PC-3 (cell line): ENCODE data around the gene MRPS22. TPM values are rescaled to one million over a fixed set of nuclear protein-coding genes. Genes with fewer than 3 reads are reported as not detected.
"Not testable (repeated sequence)": the region's sequence is repeated elsewhere in the genome, so short reads cannot be mapped to it uniquely, and the experiment has no call there.

Experiments used
- ATAC-seq: fragments of 200-7000 bp; cut with Tn5 transposase; 2 replicates; pipeline ENCODE4 v1.9.1; 2020; ENCODE audit warnings: mild to moderate bottlenecking, moderate library complexity
- BruUV-seq: library from RNA; stranded (reverse); fragments of 400-500 nt; replicated peaks from 2 replicates; lab custom pipeline; 2021; lab: Mats Ljungman, UMichigan
- CTCF ChIA-PET: fragments of 300-600 bp; sonication (Branson Sonifier 250); formaldehyde crosslinking; loops from one replicate; lab custom pipeline; 2022; ENCODE audit warnings: antibody characterized with exemption; lab: Charles Lee
- POLR2A ChIA-PET: fragments of 300-600 bp; sonication (Branson Sonifier 250); formaldehyde crosslinking; loops from one replicate; lab custom pipeline; 2022; ENCODE audit warnings: antibody characterized with exemption; ENCODE audit not compliant: unreplicated experiment; lab: Charles Lee
- DNase-seq: peaks from one replicate; pipeline ENCODE4 v3.0.0-alpha.2; 2015
- H2AFZ ChIP-seq: fragments of 300-600 bp; sonication (generic); 2 replicates; pipeline ENCODE4 v1.6.0; 2016; ENCODE audit warnings: antibody characterized with exemption, low read length
- H3F3A ChIP-seq: fragments of 300-600 bp; sonication (generic); one replicate; pipeline ENCODE4 v1.6.0; 2017; ENCODE audit warnings: antibody characterized with exemption, low read length, control low read depth, mild to moderate bottlenecking; ENCODE audit not compliant: unreplicated experiment
- H3K27ac ChIP-seq: fragments of 300-600 bp; sonication (generic); 2 replicates; pipeline ENCODE4 v1.5.1; 2016; ENCODE audit warnings: mild to moderate bottlenecking, low read length
- H3K27me3 ChIP-seq: fragments of 300-600 bp; sonication (generic); 2 replicates; pipeline ENCODE4 v1.6.1; 2016; ENCODE audit warnings: low read length, mixed read lengths
- H3K36me3 ChIP-seq: fragments of 300-600 bp; sonication (generic); 2 replicates; pipeline ENCODE4 v1.6.1; 2016; ENCODE audit warnings: low read depth, mixed run types, low read length, mixed read lengths
- H3K4me1 ChIP-seq: fragments of 300-600 bp; sonication (generic); 2 replicates; pipeline ENCODE4 v1.5.1; 2016; ENCODE audit warnings: low read length; ENCODE audit not compliant: insufficient read depth
- H3K4me2 ChIP-seq: fragments of 300-600 bp; sonication (generic); 2 replicates; pipeline ENCODE4 v1.6.0; 2016; ENCODE audit warnings: low read length
- H3K4me3 ChIP-seq: fragments of 300-600 bp; sonication (generic); 2 replicates; pipeline ENCODE4 v1.5.1; 2016; ENCODE audit warnings: mild to moderate bottlenecking, low read length, mixed read lengths
- H3K79me2 ChIP-seq: fragments of 300-600 bp; sonication (generic); 2 replicates; pipeline ENCODE4 v1.6.1; 2017; ENCODE audit warnings: low read length, mixed read lengths
- H3K9ac ChIP-seq: fragments of 300-600 bp; sonication (generic); 2 replicates; pipeline ENCODE4 v1.6.0; 2016; ENCODE audit warnings: mild to moderate bottlenecking, low read length
- H3K9me2 ChIP-seq: fragments of 300-600 bp; sonication (generic); replicated peaks from 2 replicates; pipeline ENCODE4 v1.6.1; 2016; ENCODE audit warnings: mixed run types, low read length, mixed read lengths
- H3K9me3 ChIP-seq: fragments of 300-600 bp; sonication (generic); 2 replicates; pipeline ENCODE4 v1.6.1; 2016; ENCODE audit warnings: low read length, mixed read lengths
- H4K20me1 ChIP-seq: fragments of 300-600 bp; sonication (generic); 2 replicates; pipeline ENCODE4 v1.6.1; 2016; ENCODE audit warnings: low read length, mixed read lengths
- CTCF ChIP-seq: fragments of 300-600 bp; sonication (generic); conservative IDR thresholded peaks from 2 replicates; pipeline ENCODE4 v1.5.1; 2017; ENCODE audit warnings: antibody characterized with exemption, low read depth, mild to moderate bottlenecking, low read length
- EZH2 ChIP-seq: fragments of 300-600 bp; sonication (generic); IDR thresholded peaks from one replicate; pipeline ENCODE4 v1.6.1; 2017; ENCODE audit warnings: antibody characterized with exemption, mild to moderate bottlenecking, low read length; ENCODE audit not compliant: unreplicated experiment
- EZH2phosphoT487 ChIP-seq: fragments of 300-600 bp; sonication (generic); IDR thresholded peaks from 2 replicates; pipeline ENCODE4 v1.6.1; 2018; ENCODE audit warnings: mild to moderate bottlenecking, antibody characterized with exemption, low read length, borderline replicate concordance
- intact Hi-C: fragments of 100-400 bp; cut with micrococcal nuclease; formaldehyde crosslinking; loops from 2 replicates; pipeline ENCODE4 v1.9.0; 2023
- total RNA-seq: library from RNA; depleted of rRNA; stranded (reverse); fragments of >200 nt; gene quantifications from 2 replicates; pipeline ENCODE4 v1.2.3, GENCODE V29; 2014

Gene MRPS22
- total RNA-seq, 1 experiment from 2014 or later, result 73.3 TPM

GRCh38 chr3:139378587-139379241 is 34.9 kb downstream of the MRPS22 start:
- H3K4me2 ChIP-seq, result no peak overlapping the region
- peaks cover 47% of the 10 kb centered on the region for H3K36me3 ChIP-seq
- intact Hi-C loops, result no loop called here
- CTCF ChIA-PET, result interaction anchor here (0.6 kb wide), 1 partner anchor 181 kb away, joined by 3 read pairs; no protein-coding TSS in a partner anchor
- ATAC-seq, result no peak
- H3K4me1 ChIP-seq, result no peaks in the 10 kb centered on the region
- H4K20me1 ChIP-seq, result no peaks in the 10 kb centered on the region
- H3K27me3 ChIP-seq, result no peaks in the 10 kb centered on the region
- H3K27ac ChIP-seq, result no peak overlapping the region
- H3K4me3 ChIP-seq, result no peak overlapping the region
- H3K9me3 ChIP-seq, result no peaks in the 10 kb centered on the region
- peaks cover 29% of the 10 kb centered on the region for H3K79me2 ChIP-seq
- no peak overlapping the region for H2AFZ ChIP-seq
- POLR2A ChIA-PET, result no interaction called here
- DNase-seq, result no peak
- H3K9ac ChIP-seq, result no peak overlapping the region
- no peaks in the 10 kb centered on the region for H3F3A ChIP-seq
- no TSS peak for BruUV-seq
- TF ChIP-seq EZH2phosphoT487 (no peak), EZH2 (no peak), CTCF (no peak)
- H3K9me2 ChIP-seq, result no peaks in the 10 kb centered on the region

DNA sequence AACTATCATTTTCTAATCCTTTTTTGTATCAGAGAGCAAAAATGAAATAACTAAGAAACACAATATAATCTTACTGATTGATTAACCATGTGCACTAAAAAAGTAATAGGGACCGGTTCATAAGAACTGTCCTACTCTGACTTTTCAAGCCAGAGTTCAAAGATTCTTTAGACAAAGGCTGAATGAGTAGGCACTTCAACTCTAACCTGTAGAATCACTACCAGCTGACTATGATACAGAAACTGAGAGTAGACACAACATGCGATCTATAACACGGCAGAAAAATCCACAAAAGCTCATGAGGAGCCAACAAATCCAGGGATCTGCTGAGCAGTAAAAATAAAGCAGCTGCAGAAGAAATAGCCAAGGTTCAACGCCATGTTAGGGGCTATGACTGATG is 36.8 kb downstream of the MRPS22 start:
- Histone ChIP-seq H4K20me1 (no peaks in the 10 kb centered on the region), H3K36me3 (peaks cover 30% of the 10 kb centered on the region), H3K4me1 (no peaks in the 10 kb centered on the region)

DNA sequence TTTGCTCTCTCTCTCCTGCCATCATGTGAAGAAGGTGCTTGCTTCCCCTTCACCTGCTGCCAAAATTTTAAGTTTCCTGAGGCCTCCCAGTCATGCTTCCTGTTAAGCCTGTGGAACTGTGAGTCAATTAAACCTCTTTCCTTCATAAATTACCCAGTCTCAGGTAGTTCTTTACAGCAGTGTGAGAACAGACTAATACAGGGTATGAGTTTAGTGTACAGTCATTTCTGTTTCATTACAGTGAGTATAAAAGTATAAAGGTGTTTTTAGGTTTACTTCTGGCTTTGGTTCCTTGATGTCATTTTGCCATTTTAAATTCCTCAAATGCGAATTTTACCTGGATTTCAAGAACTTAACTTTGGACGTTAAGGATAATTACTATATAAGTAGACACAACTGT is 38.5 kb downstream of the MRPS22 start:
- BruUV-seq, H3K27ac ChIP-seq, H3K4me3 ChIP-seq, POLR2A ChIA-PET, H3K4me2 ChIP-seq, H3K9ac ChIP-seq, H3K9me3 ChIP-seq, H3K9me2 ChIP-seq, intact Hi-C loops, H2AFZ ChIP-seq, H3K4me1 ChIP-seq, DNase-seq, H4K20me1 ChIP-seq, ATAC-seq, H3F3A ChIP-seq, CTCF ChIA-PET, H3K27me3 ChIP-seq: not testable (repeated sequence)
- peaks cover 65% of the 10 kb centered on the region for H3K79me2 ChIP-seq
- peaks cover 24% of the 10 kb centered on the region for H3K36me3 ChIP-seq

More for the DNA sequence above, 36.8 kb downstream of the MRPS22 start:
- Histone ChIP-seq H3K79me2 (peaks cover 48% of the 10 kb centered on the region), H3K27ac (no peak overlapping the region), H3K27me3 (no peaks in the 10 kb centered on the region), H3K9ac (no peak overlapping the region), H3K9me3 (no peaks in the 10 kb centered on the region), H2AFZ (no peak overlapping the region), H3K9me2 (no peaks in the 10 kb centered on the region), H3F3A (no peaks in the 10 kb centered on the region), H3K4me2 (no peak overlapping the region), H3K4me3 (no peak overlapping the region)
- ATAC-seq (no peak), DNase-seq (no peak)
- BruUV-seq, result no TSS peak
- POLR2A ChIA-PET, result no interaction called here
- intact Hi-C loops, result no loop called here
- CTCF ChIA-PET, result no interaction called here
- TF ChIP-seq EZH2, result no peak
- no peak for TF ChIP-seq CTCF
- no peak for TF ChIP-seq EZH2phosphoT487
